ENCODE measurements around the gene RANBP6.

The RANBP6 gene

DNA sequence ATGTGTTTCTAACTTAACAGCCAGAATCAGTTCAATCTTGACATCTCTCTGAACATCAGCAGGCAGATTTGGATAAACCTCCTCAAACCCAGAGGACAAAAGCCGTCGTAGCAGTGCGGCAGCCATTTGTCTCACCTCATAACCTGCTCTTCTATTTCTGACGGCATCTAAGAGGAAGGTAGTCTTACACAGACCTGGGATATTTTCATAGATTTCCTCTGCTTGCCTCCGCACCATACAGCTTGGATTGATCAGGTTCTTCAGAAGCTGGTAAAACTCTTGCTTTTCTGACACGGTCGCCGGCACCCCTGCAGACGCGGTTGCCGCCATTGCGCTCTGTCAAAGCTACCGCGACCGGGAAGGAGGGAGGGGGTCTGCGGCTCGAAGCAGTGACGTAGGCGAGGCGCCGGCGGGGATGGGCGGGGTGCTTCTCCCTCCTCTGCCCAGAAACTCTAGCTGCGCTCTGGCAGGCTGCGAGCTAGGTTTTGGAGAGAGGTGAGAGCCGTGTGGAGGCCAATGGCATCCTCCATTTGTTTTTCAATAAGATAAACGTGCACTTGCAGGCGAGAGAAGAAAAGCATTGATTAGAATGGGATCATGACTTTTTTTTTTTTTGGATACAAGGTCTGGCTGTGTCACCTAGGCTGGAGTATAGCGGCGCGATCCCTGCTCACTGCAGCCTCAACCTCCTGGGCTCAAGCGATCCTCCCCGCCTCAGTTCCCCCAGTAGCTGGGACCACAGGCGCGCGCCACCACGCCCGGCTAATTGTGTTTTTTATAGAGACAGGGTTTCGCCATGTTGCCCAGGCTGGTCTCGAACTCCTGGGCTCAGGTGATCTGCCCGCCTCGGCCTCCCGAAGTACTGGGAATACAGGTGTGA is at the start of gene RANBP6 (continued):
- no peak for TF ChIP-seq ZBTB7A (tag by site-specific recombination; IDR thresholded peaks at IDR 0.05; ENCODE audit: low read depth)
- TF ChIP-seq ZNF239 (tag by site-specific recombination; IDR thresholded peaks at IDR 0.05) = no peak
- TF ChIP-seq, protein P1, sequence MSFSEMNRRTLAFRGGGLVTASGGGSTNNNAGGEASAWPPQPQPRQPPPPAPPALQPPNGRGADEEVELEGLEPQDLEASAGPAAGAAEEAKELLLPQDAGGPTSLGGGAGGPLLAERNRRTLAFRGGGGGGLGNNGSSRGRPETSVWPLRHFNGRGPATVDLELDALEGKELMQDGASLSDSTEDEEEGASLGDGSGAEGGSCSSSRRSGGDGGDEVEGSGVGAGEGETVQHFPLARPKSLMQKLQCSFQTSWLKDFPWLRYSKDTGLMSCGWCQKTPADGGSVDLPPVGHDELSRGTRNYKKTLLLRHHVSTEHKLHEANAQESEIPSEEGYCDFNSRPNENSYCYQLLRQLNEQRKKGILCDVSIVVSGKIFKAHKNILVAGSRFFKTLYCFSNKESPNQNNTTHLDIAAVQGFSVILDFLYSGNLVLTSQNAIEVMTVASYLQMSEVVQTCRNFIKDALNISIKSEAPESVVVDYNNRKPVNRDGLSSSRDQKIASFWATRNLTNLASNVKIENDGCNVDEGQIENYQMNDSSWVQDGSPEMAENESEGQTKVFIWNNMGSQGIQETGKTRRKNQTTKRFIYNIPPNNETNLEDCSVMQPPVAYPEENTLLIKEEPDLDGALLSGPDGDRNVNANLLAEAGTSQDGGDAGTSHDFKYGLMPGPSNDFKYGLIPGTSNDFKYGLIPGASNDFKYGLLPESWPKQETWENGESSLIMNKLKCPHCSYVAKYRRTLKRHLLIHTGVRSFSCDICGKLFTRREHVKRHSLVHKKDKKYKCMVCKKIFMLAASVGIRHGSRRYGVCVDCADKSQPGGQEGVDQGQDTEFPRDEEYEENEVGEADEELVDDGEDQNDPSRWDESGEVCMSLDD (tag by site-specific recombination; IDR thresholded peaks at IDR 0.05) = no peak
- no peak for TF ChIP-seq ZNF423 (tag by site-specific recombination; IDR thresholded peaks at IDR 0.05)
- TF ChIP-seq ZSCAN30 (tag by site-specific recombination; IDR thresholded peaks at IDR 0.05) = 0 out of 2 replicates have a peak, but pooled peaks have one; percentile 20
- no peak for TF ChIP-seq ZNF558 (tag by site-specific recombination; IDR thresholded peaks at IDR 0.05)
- no peak for TF ChIP-seq ZNF777 (tag by site-specific recombination; IDR thresholded peaks at IDR 0.05; ENCODE audit: borderline replicate concordance)
- TF ChIP-seq ZNF585B (tag by site-specific recombination; IDR thresholded peaks at IDR 0.05) = no peak
- no peak for TF ChIP-seq ZNF747 (tag by site-specific recombination; IDR thresholded peaks at IDR 0.05)
- peak; percentile 87 for TF ChIP-seq ZNF629 (tag by site-specific recombination; IDR thresholded peaks at IDR 0.05)
- no peak for TF ChIP-seq ZNF175 (tag by site-specific recombination; IDR thresholded peaks at IDR 0.05)
- TF ChIP-seq YY2 (tag by site-specific recombination; IDR thresholded peaks at IDR 0.05) = peak; percentile 89
- no peak for TF ChIP-seq MZF1 (tag by site-specific recombination; IDR thresholded peaks at IDR 0.05; ENCODE audit: borderline replicate concordance)
- TF ChIP-seq ZNF302 (tag by site-specific recombination; IDR thresholded peaks at IDR 0.05; ENCODE audit: low read depth) = no peak
- peak; percentile 42; the same call in 1 of the 2 replicates for TF ChIP-seq ZBTB17 (tag by site-specific recombination; IDR thresholded peaks at IDR 0.05)
- no peak for TF ChIP-seq SCRT2 (tag by site-specific recombination; IDR thresholded peaks at IDR 0.05)
- no peak for TF ChIP-seq ZBTB1 (tag by site-specific recombination; IDR thresholded peaks at IDR 0.05)
- TF ChIP-seq ZNF335 (tag by site-specific recombination; conservative IDR thresholded peaks at IDR 0.05) = peak; percentile 73; the same call in 1 of the 2 replicates
- TF ChIP-seq ZNF132 (tag by site-specific recombination; IDR thresholded peaks at IDR 0.05; ENCODE audit: borderline replicate concordance) = no peak
- TF ChIP-seq ZNF174 (tag by site-specific recombination; IDR thresholded peaks at IDR 0.05) = no peak
- TF ChIP-seq ZNF138 (tag by site-specific recombination; IDR thresholded peaks at IDR 0.05; ENCODE audit: borderline replicate concordance) = no peak
- no peak for TF ChIP-seq ZNF701 (tag by site-specific recombination; IDR thresholded peaks at IDR 0.05)
- TF ChIP-seq TCF7L2 (IDR thresholded peaks at IDR 0.05; ENCODE audit: borderline replicate concordance, low read depth, low read length) = no peak
- no peak for TF ChIP-seq ZNF16 (tag by site-specific recombination; IDR thresholded peaks at IDR 0.05; ENCODE audit: low read depth)
- TF ChIP-seq SP2 (tag by site-specific recombination; IDR thresholded peaks at IDR 0.05) = no peak; the same call in 1 of the 2 replicates
- no peak for TF ChIP-seq ZNF391 (tag by site-specific recombination; IDR thresholded peaks at IDR 0.05; ENCODE audit: borderline replicate concordance, low read depth)
- TF ChIP-seq MYNN (tag by site-specific recombination; IDR thresholded peaks at IDR 0.05; ENCODE audit: borderline replicate concordance) = no peak
- TF ChIP-seq, protein P2, sequence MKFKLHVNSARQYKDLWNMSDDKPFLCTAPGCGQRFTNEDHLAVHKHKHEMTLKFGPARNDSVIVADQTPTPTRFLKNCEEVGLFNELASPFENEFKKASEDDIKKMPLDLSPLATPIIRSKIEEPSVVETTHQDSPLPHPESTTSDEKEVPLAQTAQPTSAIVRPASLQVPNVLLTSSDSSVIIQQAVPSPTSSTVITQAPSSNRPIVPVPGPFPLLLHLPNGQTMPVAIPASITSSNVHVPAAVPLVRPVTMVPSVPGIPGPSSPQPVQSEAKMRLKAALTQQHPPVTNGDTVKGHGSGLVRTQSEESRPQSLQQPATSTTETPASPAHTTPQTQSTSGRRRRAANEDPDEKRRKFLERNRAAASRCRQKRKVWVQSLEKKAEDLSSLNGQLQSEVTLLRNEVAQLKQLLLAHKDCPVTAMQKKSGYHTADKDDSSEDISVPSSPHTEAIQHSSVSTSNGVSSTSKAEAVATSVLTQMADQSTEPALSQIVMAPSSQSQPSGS (tag by site-specific recombination; IDR thresholded peaks at IDR 0.05; ENCODE audit: low read depth) = peak; percentile 19; the same call in 1 of the 2 replicates
- no peak for TF ChIP-seq ZBTB44 (tag by site-specific recombination; IDR thresholded peaks at IDR 0.05)
- TF ChIP-seq ZNF214 (tag by site-specific recombination; IDR thresholded peaks at IDR 0.05; ENCODE audit: borderline replicate concordance) = no peak
- TF ChIP-seq, protein P3, sequence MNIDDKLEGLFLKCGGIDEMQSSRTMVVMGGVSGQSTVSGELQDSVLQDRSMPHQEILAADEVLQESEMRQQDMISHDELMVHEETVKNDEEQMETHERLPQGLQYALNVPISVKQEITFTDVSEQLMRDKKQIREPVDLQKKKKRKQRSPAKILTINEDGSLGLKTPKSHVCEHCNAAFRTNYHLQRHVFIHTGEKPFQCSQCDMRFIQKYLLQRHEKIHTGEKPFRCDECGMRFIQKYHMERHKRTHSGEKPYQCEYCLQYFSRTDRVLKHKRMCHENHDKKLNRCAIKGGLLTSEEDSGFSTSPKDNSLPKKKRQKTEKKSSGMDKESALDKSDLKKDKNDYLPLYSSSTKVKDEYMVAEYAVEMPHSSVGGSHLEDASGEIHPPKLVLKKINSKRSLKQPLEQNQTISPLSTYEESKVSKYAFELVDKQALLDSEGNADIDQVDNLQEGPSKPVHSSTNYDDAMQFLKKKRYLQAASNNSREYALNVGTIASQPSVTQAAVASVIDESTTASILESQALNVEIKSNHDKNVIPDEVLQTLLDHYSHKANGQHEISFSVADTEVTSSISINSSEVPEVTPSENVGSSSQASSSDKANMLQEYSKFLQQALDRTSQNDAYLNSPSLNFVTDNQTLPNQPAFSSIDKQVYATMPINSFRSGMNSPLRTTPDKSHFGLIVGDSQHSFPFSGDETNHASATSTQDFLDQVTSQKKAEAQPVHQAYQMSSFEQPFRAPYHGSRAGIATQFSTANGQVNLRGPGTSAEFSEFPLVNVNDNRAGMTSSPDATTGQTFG (tag by site-specific recombination; IDR thresholded peaks at IDR 0.05; ENCODE audit: borderline replicate concordance) = no peak
